ENCODE results near the gene ARID3A.

Gene ARID3A

GRCh38 chr19:1004803-1005664 is 79.2 kb downstream of the ARID3A start:
- in situ Hi-C loops (cut with MboI; ENCODE audit: low sequenced_read_pairs, unreplicated experiment): no loop called here
- no peak for DNase-seq (ENCODE audit: low spot score)
- TF ChIP-seq CTCF (IDR thresholded peaks at IDR 0.05; ENCODE audit: borderline replicate concordance, control extremely low read depth, extremely low read depth, insufficient read depth, missing control alignments): no peak

- in situ Hi-C loops (cut with MboI; ENCODE audit: low sequenced_read_pairs, unreplicated experiment): no loop called here
These were observed 81.0 kb downstream of the ARID3A start for GRCh38 chr19:1006711-1007398.

GRCh38 chr19:1007399-1008251 is 81.8 kb downstream of the ARID3A start:
- no peak for DNase-seq (ENCODE audit: low spot score)
- in situ Hi-C loops (cut with MboI; ENCODE audit: low sequenced_read_pairs, unreplicated experiment): no loop called here
- no peak for TF ChIP-seq CTCF (IDR thresholded peaks at IDR 0.05; ENCODE audit: borderline replicate concordance, control extremely low read depth, extremely low read depth, insufficient read depth, missing control alignments)

More at GRCh38 chr19:1006711-1007398, 81.0 kb downstream of the ARID3A start:
- DNase-seq (ENCODE audit: low spot score): no peak
- TF ChIP-seq CTCF (IDR thresholded peaks at IDR 0.05; ENCODE audit: borderline replicate concordance, control extremely low read depth, extremely low read depth, insufficient read depth, missing control alignments): no peak

- in situ Hi-C loops (cut with MboI; ENCODE audit: low sequenced_read_pairs, unreplicated experiment): no loop called here
- no peak for DNase-seq (ENCODE audit: low spot score)
- TF ChIP-seq CTCF (IDR thresholded peaks at IDR 0.05; ENCODE audit: borderline replicate concordance, control extremely low read depth, extremely low read depth, insufficient read depth, missing control alignments): no peak
These were observed 82.6 kb downstream of the ARID3A start for GRCh38 chr19:1008268-1009040.

GRCh38 chr19:1009041-1009980 is 83.5 kb downstream of the ARID3A start:
- DNase-seq (ENCODE audit: low spot score): no peak
- in situ Hi-C loops (cut with MboI; ENCODE audit: low sequenced_read_pairs, unreplicated experiment): no loop called here
- TF ChIP-seq CTCF (IDR thresholded peaks at IDR 0.05; ENCODE audit: borderline replicate concordance, control extremely low read depth, extremely low read depth, insufficient read depth, missing control alignments): no peak
